CD4-positive, alpha-beta T cell (primary cell): ENCODE data around the gene PHYKPL. TPM values are rescaled to one million over a fixed set of nuclear protein-coding genes. Genes with fewer than 3 reads are reported as not detected.

Experiments used
- ATAC-seq: fragments of 200-7000 bp; cut with Tn5 transposase; one replicate; pipeline ENCODE4 v1.10.0; 2022; ENCODE audit warnings: mild to moderate bottlenecking; ENCODE audit not compliant: poor library complexity
- CTCF ChIA-PET: fragments of 350-600 bp; sonication (Branson Sonifier 250); formaldehyde crosslinking; loops from one replicate; lab custom pipeline; 2021; ENCODE audit warnings: antibody characterized with exemption, inconsistent platforms; lab: Charles Lee
- POLR2A ChIA-PET: fragments of 350-600 bp; sonication (Branson Sonifier 250); formaldehyde crosslinking; loops from one replicate; lab custom pipeline; 2021; ENCODE audit warnings: antibody characterized with exemption, inconsistent platforms; lab: Charles Lee
- DNase-seq, 14 experiments: peaks; one replicate each; pipeline ENCODE4 v3.0.0-alpha.2; 2013 to 2020; ENCODE audit warnings: mixed read lengths in 2 of 14
- H3K27ac ChIP-seq, 2 donors: one replicate each; pipeline versions ENCODE4 v1.5.1 to v1.7.0; 2013; ENCODE audit warnings: low read length in 2 of 2, low read depth in 1 of 2, mild to moderate bottlenecking in 1 of 2
- H3K27me3 ChIP-seq, 2 experiments: 1 replicate in 1 of 2; 2 replicates in 1 of 2; pipeline versions ENCODE4 v1.6.1 to v1.7.0; 2013; ENCODE audit warnings: low read length in 2 of 2, control low read depth in 1 of 2, mild to moderate bottlenecking in 1 of 2, moderate library complexity in 1 of 2; ENCODE audit not compliant: insufficient read depth in 2 of 2, control insufficient read depth in 1 of 2
- H3K36me3 ChIP-seq: one replicate; pipeline ENCODE4 v1.6.1; 2013; ENCODE audit warnings: low read length, control low read depth; ENCODE audit not compliant: insufficient read depth
- H3K4me1 ChIP-seq: one replicate; pipeline ENCODE4 v1.6.1; 2013; ENCODE audit warnings: low read length, control low read depth; ENCODE audit not compliant: insufficient read depth
- H3K4me3 ChIP-seq: one replicate; pipeline ENCODE4 v1.5.1; 2013; ENCODE audit warnings: mild to moderate bottlenecking, low read length, moderate library complexity
- H3K9me3 ChIP-seq, 2 experiments: 1 replicate in 1 of 2; 2 replicates in 1 of 2; pipeline versions ENCODE4 v1.6.1 to v1.7.0; 2013; ENCODE audit warnings: low read length in 2 of 2, mild to moderate bottlenecking in 2 of 2, control low read depth in 1 of 2, moderate library complexity in 1 of 2; ENCODE audit not compliant: control insufficient read depth in 1 of 2, insufficient read depth in 1 of 2
- H3K27ac Mint-ChIP-seq: one replicate; pipeline ENCODE4 v1.8.0; 2020; ENCODE audit warnings: mixed read lengths
- H3K27me3 Mint-ChIP-seq: one replicate; pipeline ENCODE4 v1.8.0; 2021; ENCODE audit warnings: mixed read lengths
- H3K36me3 Mint-ChIP-seq: one replicate; pipeline ENCODE4 v1.8.0; 2021; ENCODE audit warnings: low read depth, mixed read lengths
- H3K4me1 Mint-ChIP-seq: one replicate; pipeline ENCODE4 v1.8.0; 2021; ENCODE audit warnings: low read depth, mixed read lengths
- H3K4me3 Mint-ChIP-seq: one replicate; pipeline ENCODE4 v1.8.0; 2020; ENCODE audit warnings: mild to moderate bottlenecking, mixed read lengths
- H3K9me3 Mint-ChIP-seq: one replicate; pipeline ENCODE4 v1.8.0; 2020; ENCODE audit warnings: mixed read lengths
- intact Hi-C, 2 experiments: fragments of 100-400 bp; cut with DNase I in 1 of 2; cut with micrococcal nuclease in 1 of 2; formaldehyde crosslinking; loops; one replicate each; pipeline versions ENCODE4 v1.15.1 to v1.9.0; 2023 to 2025; cut with DNase I, micrococcal nuclease
- total RNA-seq, 174 experiments: library from RNA in 2 of 174; stranded (reverse) in 2 of 174; gene quantifications; one replicate each; pipeline ENCODE4 v1.2.3 and lab custom pipeline; 2021 to 2026
- TF ChIP-seq, protein P1 (sequence below): fragments of 200-600 bp; IDR thresholded peaks from one replicate; pipeline ENCODE4 v1.8.0; 2022; ENCODE audit warnings: antibody characterized with exemption, mild to moderate bottlenecking

The PHYKPL gene
- total RNA-seq, 2 experiments from 2014 or later = 90.9 to 92.8 TPM

DNA sequence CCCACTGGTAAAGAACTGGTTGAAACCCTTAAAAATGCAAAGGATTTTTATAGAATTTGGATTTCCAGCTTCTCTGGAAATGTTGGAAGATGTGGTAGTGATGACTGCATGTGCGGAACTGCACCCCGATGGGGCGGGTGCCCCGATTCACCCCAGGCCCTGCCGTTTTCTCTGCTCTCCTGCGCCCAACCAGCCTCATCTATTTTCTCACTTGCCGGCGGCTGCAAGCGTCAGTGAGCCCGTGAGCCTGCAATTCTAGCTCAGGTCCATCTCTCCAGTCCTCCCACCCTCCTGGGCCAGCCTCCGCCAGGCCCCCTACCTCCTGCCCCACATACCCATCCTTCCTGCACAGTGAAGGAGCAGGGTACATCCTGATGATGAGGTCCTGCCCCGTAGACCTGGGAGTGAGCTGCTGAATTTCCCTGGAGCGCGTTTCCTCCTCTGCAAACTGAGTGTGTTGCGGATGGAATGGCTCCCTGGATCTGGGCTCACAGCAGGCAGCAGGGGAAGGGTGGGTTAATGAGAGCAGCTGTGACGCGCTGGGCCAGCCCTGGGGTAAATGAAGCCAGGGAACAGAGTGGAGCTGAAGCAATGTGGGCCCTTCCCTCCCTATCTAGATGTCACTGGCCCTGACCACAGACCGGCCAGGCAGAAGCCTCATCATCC is 45.9 kb upstream of the PHYKPL start:
- H3K9me3 Mint-ChIP-seq = peaks cover 1% of the 10 kb centered on the region
- H3K4me3 ChIP-seq = no peak overlapping the region
- H3K4me1 ChIP-seq = peaks cover 7% of the 10 kb centered on the region
- H3K27me3 ChIP-seq = peaks cover 0 to 4% of the 10 kb centered on the region in 2 experiments
- POLR2A ChIA-PET = no interaction called here
- no peak for DNase-seq
- TF ChIP-seq, protein P1, sequence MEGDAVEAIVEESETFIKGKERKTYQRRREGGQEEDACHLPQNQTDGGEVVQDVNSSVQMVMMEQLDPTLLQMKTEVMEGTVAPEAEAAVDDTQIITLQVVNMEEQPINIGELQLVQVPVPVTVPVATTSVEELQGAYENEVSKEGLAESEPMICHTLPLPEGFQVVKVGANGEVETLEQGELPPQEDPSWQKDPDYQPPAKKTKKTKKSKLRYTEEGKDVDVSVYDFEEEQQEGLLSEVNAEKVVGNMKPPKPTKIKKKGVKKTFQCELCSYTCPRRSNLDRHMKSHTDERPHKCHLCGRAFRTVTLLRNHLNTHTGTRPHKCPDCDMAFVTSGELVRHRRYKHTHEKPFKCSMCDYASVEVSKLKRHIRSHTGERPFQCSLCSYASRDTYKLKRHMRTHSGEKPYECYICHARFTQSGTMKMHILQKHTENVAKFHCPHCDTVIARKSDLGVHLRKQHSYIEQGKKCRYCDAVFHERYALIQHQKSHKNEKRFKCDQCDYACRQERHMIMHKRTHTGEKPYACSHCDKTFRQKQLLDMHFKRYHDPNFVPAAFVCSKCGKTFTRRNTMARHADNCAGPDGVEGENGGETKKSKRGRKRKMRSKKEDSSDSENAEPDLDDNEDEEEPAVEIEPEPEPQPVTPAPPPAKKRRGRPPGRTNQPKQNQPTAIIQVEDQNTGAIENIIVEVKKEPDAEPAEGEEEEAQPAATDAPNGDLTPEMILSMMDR = no peak
- no peak overlapping the region for H3K4me3 Mint-ChIP-seq
- H3K27ac Mint-ChIP-seq = no peak overlapping the region
- no peaks in the 10 kb centered on the region for H3K36me3 ChIP-seq
- peaks cover 4% of the 10 kb centered on the region for H3K27me3 Mint-ChIP-seq
- ATAC-seq = no peak
- H3K36me3 Mint-ChIP-seq = no peaks in the 10 kb centered on the region
- no peaks in the 10 kb centered on the region for H3K4me1 Mint-ChIP-seq
- intact Hi-C loops = no loop called here
- no peak overlapping the region for H3K27ac ChIP-seq
- CTCF ChIA-PET = no interaction called here
- H3K9me3 ChIP-seq = peaks cover 4 to 17% of the 10 kb centered on the region in 2 experiments

DNA sequence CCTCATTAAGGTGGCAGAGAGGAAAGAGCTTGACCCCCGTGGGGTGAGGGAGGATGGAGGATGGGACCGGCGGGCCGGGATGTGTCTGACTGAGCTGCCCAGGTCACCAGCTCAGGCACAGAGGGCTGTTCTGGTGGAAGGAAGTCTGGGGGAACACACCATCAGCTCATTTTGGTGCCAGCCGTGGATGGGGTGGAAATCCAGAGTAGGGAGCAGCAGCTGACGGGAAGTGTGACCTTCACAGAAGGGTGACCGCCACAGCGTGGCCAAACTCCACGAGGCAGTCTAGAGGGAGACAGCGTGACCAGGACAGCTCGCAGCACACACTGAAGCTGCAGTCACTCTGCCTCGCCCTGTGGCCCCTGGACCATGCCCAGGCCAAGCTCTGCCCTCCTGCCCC is 45.3 kb upstream of the PHYKPL start:
- TF ChIP-seq, protein P1 = no peak
- Mint-ChIP-seq H3K9me3 (no peaks in the 10 kb centered on the region), H3K27me3 (peaks cover 4% of the 10 kb centered on the region), H3K27ac (no peak overlapping the region), H3K36me3 (no peaks in the 10 kb centered on the region), H3K4me1 (no peaks in the 10 kb centered on the region), H3K4me3 (no peak overlapping the region)
- H3K36me3 ChIP-seq = no peaks in the 10 kb centered on the region
- intact Hi-C loops = no loop called here
- CTCF ChIA-PET = no interaction called here
- H3K4me3 ChIP-seq = no peak overlapping the region
- no peak overlapping the region for H3K27ac ChIP-seq
- POLR2A ChIA-PET = no interaction called here
- peaks cover 7% of the 10 kb centered on the region for H3K4me1 ChIP-seq
- peaks cover 0 to 4% of the 10 kb centered on the region in 2 experiments for H3K27me3 ChIP-seq
- H3K9me3 ChIP-seq = peaks cover 0 to 17% of the 10 kb centered on the region in 2 experiments
- no peak for DNase-seq
- ATAC-seq = no peak

DNA sequence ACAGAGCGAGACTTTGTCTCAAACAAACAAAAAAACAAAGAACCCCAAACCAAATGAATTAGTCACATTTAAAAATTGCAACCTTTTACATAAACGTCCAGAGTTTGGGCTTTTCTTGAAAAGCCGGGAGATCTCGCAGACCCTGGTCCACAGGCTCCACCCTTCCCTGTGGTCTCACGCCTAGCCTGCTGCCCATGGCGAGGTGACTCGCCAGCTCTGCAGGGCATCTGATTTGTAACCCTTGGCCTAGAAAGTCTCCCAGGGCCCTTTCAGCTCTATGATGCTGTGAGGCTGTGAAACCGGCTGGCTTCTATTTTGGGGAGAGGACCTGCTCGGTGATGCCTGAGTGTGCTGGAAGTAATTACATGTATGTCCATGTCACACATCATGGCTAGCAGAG is 44.7 kb upstream of the PHYKPL start:
- Mint-ChIP-seq H3K27me3 (peaks cover 4% of the 10 kb centered on the region), H3K27ac (no peak overlapping the region), H3K9me3 (no peaks in the 10 kb centered on the region), H3K36me3 (no peaks in the 10 kb centered on the region), H3K4me1 (no peaks in the 10 kb centered on the region), H3K4me3 (no peak overlapping the region)
- Histone ChIP-seq H3K9me3 (peaks cover 0 to 17% of the 10 kb centered on the region in 2 experiments), H3K36me3 (no peaks in the 10 kb centered on the region), H3K27me3 (peaks cover 0 to 4% of the 10 kb centered on the region in 2 experiments), H3K27ac (no peak overlapping the region), H3K4me1 (peaks cover 7% of the 10 kb centered on the region), H3K4me3 (no peak overlapping the region)
- DNase-seq (no peak), ATAC-seq (no peak)
- TF ChIP-seq, protein P1 = no peak
- CTCF ChIA-PET = no interaction called here
- intact Hi-C loops = no loop called here
- POLR2A ChIA-PET = no interaction called here
